Breast epithelium (tissue), 3 donors: Measurements from ENCODE around the gene S100A4.

ENCODE experiments used
- POLR2A ChIP-seq: fragments of 450-650 bp; IDR thresholded peaks from one replicate; pipeline ENCODE4 v1.6.1; 2016; ENCODE audit warnings: antibody characterized with exemption, mild to moderate bottlenecking, moderate library complexity
- TF ChIP-seq, protein P1 (sequence below), 3 donors: fragments of 450-650 bp; IDR thresholded peaks; one replicate each; pipeline ENCODE4 v1.5.1; 2016 to 2017; ENCODE audit warnings: antibody characterized with exemption in 3 of 3, mild to moderate bottlenecking in 3 of 3, moderate library complexity in 3 of 3

- TF ChIP-seq POLR2A, result no peak
- TF ChIP-seq, protein P1, sequence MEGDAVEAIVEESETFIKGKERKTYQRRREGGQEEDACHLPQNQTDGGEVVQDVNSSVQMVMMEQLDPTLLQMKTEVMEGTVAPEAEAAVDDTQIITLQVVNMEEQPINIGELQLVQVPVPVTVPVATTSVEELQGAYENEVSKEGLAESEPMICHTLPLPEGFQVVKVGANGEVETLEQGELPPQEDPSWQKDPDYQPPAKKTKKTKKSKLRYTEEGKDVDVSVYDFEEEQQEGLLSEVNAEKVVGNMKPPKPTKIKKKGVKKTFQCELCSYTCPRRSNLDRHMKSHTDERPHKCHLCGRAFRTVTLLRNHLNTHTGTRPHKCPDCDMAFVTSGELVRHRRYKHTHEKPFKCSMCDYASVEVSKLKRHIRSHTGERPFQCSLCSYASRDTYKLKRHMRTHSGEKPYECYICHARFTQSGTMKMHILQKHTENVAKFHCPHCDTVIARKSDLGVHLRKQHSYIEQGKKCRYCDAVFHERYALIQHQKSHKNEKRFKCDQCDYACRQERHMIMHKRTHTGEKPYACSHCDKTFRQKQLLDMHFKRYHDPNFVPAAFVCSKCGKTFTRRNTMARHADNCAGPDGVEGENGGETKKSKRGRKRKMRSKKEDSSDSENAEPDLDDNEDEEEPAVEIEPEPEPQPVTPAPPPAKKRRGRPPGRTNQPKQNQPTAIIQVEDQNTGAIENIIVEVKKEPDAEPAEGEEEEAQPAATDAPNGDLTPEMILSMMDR (IDR thresholded peaks at IDR 0.05), result no peak
These were observed 32.6 kb downstream of the S100A4 start for GRCh38 chr1:153513023-153513422.
